ENCODE data around the gene NPIPA3.
"Not testable (repeated sequence)": the region's sequence is repeated elsewhere in the genome, so short reads cannot be mapped to it uniquely, and the experiment has no call there.

The NPIPA3 gene

DNA sequence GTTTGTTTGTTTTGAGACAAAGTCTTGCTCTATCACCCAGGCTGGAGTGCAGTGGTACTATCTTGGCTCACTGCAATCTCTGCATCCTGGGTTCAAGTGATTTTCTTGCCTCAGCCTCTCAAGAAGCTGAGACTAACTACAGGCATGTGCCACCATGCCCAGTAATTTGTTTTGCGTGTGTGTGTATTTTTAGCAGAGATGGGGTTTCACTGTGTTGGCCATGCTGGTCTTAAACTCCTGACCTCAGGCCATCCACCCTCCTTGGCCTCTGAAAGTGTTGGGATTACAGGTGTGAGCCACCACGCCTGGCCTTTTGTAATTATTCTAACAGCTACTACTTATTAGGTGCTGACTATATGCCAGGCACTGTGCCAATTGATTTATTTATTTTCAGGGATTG lies 72.4 kb downstream of the NPIPA3 start:
- not testable (repeated sequence) for H3K4me3 ChIP-seq (ENCODE audit: low read depth, low read length)

Data from WI38 (cell line).